ENCODE measurements around the gene ERBB2.

The ERBB2 gene

DNA sequence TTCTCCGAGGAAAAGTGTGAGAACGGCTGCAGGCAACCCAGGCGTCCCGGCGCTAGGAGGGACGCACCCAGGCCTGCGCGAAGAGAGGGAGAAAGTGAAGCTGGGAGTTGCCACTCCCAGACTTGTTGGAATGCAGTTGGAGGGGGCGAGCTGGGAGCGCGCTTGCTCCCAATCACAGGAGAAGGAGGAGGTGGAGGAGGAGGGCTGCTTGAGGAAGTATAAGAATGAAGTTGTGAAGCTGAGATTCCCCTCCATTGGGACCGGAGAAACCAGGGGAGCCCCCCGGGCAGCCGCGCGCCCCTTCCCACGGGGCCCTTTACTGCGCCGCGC, at the start of gene ERBB2:
ERBB2 (plus strand) TSS at position 247 of the 330 bp plus-strand sequence. CDS start 175 bp downstream, outside the sequence.
- TF ChIP-seq ZFX (IDR thresholded peaks at IDR 0.05) = no peak
- TF ChIP-seq, protein P1, sequence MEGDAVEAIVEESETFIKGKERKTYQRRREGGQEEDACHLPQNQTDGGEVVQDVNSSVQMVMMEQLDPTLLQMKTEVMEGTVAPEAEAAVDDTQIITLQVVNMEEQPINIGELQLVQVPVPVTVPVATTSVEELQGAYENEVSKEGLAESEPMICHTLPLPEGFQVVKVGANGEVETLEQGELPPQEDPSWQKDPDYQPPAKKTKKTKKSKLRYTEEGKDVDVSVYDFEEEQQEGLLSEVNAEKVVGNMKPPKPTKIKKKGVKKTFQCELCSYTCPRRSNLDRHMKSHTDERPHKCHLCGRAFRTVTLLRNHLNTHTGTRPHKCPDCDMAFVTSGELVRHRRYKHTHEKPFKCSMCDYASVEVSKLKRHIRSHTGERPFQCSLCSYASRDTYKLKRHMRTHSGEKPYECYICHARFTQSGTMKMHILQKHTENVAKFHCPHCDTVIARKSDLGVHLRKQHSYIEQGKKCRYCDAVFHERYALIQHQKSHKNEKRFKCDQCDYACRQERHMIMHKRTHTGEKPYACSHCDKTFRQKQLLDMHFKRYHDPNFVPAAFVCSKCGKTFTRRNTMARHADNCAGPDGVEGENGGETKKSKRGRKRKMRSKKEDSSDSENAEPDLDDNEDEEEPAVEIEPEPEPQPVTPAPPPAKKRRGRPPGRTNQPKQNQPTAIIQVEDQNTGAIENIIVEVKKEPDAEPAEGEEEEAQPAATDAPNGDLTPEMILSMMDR (conservative IDR thresholded peaks at IDR 0.05) = no peak
- H3K27ac ChIP-seq = peak within 1 kb of the TSS; percentile 96

DNA sequence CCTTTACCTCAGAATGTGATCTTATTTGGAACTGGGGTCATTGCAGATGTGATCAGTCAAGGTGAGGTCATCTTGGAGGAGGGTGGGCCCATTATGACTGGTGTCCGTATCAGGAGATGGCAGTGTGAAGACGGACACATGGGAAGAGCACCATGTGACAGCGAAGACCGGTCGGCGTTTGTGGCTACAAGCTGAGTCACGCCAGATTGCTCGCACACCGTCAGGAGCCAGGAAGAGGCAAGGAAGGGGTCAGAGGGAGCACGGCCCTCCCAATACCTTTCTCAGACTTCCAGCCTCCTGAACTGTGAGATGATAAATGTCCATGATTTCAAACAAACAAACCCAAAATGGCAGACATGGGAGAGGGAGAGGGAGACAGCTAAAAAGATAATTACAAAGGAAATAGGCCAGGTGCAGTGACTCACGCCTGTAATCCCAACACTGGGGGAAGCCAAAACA, 49.7 kb upstream of the ERBB2 start:
- no peak for TF ChIP-seq ZFX (IDR thresholded peaks at IDR 0.05)
- TF ChIP-seq, protein P1 (conservative IDR thresholded peaks at IDR 0.05) = no peak
- H3K27ac ChIP-seq = no peak overlapping the region

DNA sequence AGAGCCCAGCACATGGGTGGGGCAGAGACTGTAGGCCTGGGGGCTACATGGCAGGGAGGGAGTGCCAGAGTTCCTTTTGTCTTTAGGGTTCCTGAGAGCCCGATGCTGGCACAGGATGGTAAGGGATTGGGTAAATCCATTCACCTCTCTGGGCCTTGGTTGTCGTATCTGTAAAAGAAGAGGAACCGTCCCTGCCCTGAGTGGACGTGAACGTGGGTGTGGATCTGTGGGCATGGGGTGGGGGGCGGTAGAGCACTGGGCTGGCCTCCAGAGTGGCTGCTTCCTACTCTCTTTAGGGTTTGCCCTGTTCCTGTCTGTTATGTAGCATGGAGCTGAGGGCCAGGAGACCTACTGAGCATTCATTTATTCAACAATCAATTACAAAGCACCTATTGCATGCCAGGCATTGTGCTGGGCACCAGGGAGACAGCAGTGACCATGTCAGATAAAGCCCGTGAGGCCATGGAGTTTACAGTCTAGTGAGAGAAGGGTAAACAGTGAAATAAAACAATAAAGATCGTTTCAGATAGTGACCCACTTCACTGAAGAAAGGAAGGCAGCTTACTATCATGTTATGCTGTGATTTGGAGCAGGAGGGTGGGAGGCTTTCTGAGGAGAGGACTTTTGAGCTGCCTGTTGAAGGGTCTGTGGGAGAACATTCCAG, 47.8 kb upstream of the ERBB2 start:
- no peak for TF ChIP-seq ZFX (IDR thresholded peaks at IDR 0.05)
- TF ChIP-seq, protein P1 (conservative IDR thresholded peaks at IDR 0.05) = no peak
- peak overlapping the region; percentile 79 for H3K27ac ChIP-seq

DNA sequence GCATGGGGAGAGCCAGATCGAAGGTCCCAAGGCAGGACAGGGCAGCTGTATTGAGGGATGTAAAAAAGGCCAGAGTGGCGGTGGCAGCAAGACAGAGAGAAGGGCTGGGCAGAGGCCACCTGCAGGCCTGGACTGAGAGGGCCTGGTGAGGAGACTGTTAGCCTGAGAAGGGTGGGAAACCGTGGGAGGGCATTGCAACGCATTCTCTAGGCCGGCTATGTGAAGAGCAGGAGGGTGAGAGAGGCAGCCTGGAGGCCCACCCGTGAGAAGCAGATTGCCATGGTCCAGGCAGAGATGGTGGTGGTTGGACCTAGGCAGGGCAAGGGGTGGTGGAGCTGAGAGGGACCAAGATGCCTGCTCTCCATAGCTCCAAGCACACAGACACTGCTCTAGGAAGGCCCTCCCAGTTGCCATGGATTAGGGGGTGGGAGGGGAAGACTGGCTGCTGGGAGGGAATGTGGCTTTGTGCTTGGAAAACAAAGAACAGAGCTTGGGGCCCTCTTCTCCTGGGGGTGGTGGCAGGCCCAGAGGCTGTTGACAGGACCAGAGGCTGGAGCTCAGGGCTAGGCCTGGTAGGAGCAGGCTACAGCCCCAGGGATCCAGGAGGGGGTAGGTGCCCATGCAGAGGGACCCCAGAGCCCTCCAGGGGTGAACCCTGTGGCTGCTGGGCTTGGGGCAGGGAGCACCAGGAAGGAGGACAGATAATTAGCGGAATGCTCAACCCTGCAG, 47.1 kb upstream of the ERBB2 start:
- H3K27ac ChIP-seq = peak overlapping the region; percentile 79
- TF ChIP-seq, protein P1 (conservative IDR thresholded peaks at IDR 0.05) = no peak
- no peak for TF ChIP-seq ZFX (IDR thresholded peaks at IDR 0.05)

DNA sequence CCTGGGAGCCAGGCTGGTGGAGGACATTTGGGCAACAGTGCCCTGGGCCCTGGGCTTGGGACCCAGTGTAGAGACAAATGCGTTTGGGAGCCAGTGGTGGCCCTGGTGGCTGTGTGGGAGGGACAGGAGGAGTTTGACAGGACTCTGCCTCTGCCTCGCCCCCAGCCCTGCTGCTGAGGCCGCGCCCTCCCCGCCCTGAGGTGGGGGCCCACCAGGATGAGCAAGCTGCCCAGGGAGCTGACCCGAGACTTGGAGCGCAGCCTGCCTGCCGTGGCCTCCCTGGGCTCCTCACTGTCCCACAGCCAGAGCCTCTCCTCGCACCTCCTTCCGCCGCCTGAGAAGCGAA, 46.6 kb upstream of the ERBB2 start:
- peak overlapping the region; percentile 79 for H3K27ac ChIP-seq
- TF ChIP-seq, protein P1 (conservative IDR thresholded peaks at IDR 0.05) = no peak
- no peak for TF ChIP-seq ZFX (IDR thresholded peaks at IDR 0.05)

DNA sequence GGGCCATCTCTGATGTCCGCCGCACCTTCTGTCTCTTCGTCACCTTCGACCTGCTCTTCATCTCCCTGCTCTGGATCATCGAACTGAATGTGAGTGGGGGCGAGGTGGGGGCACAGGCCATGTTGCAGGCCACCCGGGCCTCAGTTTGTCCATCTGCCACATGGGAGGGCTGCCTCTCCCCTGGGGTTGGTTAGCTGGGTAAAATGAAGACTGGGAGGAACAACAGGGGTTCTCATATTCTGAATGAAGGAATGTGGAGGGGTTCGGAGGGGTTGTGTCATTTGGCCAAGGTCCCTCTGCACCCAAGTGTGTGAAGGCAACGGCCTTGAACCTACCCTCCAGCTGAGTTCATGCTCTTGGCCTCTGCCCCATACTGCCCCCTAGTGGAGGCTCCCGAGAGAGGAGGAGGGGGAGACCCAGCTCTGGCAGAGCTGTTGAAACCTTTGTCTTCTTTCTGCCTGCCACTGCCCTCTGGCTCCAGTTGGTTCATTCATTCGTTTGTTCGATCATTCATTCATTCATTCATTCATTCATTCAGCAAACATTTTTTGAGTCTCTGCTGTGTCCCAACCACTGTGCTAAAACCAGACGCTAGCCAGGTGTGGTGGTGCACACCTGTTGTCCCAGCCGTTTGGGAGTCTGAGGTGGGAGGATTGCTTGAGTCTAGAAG, 46.1 kb upstream of the ERBB2 start:
- TF ChIP-seq, protein P1 (conservative IDR thresholded peaks at IDR 0.05) = peak; percentile 96
- TF ChIP-seq ZFX (IDR thresholded peaks at IDR 0.05) = no peak
- H3K27ac ChIP-seq = peak overlapping the region; percentile 79

DNA sequence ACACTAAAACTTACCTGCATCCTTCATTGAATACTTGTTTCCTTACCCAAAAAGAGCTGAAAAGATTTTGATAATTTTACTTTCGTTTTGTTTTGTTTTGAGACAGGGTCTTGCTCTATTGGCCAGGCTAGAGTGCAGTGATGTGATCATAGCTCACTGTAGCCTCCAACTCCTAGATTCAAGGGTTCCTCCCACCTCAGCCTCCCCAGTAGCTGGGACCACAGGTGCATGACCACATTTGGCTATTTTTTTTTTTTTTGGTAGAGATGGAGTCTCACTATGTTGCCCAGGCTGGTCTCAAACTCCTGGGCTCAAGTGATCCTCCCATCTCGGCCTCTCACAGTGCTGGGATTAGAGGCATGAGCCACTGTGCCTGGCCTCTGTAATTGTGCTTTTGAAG, 44.8 kb upstream of the ERBB2 start:
- TF ChIP-seq, protein P1 (conservative IDR thresholded peaks at IDR 0.05) = no peak
- no peak for TF ChIP-seq ZFX (IDR thresholded peaks at IDR 0.05)
- H3K27ac ChIP-seq = no peak overlapping the region
